Fibroblast of lung (primary cell): Measurements from ENCODE around the gene SPEF1. TPM values are rescaled to one million over a fixed set of nuclear protein-coding genes. Genes with fewer than 3 reads are reported as not detected.
A peak's percentile ranks its signal among the peaks of the same experiment; 100 is the strongest.

Experiments used
- DNase-seq, 2 donors: peaks; one replicate each; pipeline versions ENCODE4 v3.0.0 to v3.0.0-alpha.2; 2010; ENCODE audit warnings: low read depth in 2 of 2
- H2AFZ ChIP-seq: 2 replicates; pipeline ENCODE4 v1.5.1; 2012; ENCODE audit warnings: low read length, control low read depth, inconsistent platforms
- H3K27ac ChIP-seq: 2 replicates; pipeline ENCODE4 v1.5.1; 2011; ENCODE audit warnings: low read length, control low read depth; ENCODE audit not compliant: insufficient read depth
- H3K27me3 ChIP-seq: 2 replicates; pipeline ENCODE4 v1.5.1; 2011; ENCODE audit warnings: mild to moderate bottlenecking, low read length; ENCODE audit not compliant: control insufficient read depth, insufficient read depth
- H3K36me3 ChIP-seq: 2 replicates; pipeline ENCODE4 v1.5.1; 2011; ENCODE audit warnings: low read length; ENCODE audit not compliant: control insufficient read depth, insufficient read depth
- H3K4me1 ChIP-seq: 2 replicates; pipeline ENCODE4 v1.5.1; 2011; ENCODE audit warnings: low read length; ENCODE audit not compliant: control insufficient read depth, insufficient read depth; ENCODE audit errors: extremely low read depth
- H3K4me2 ChIP-seq: 2 replicates; pipeline ENCODE4 v1.5.1; 2011; ENCODE audit warnings: low read length, control low read depth; ENCODE audit not compliant: insufficient read depth; ENCODE audit errors: extremely low read depth
- H3K4me3 ChIP-seq, 4 experiments: fragments of 200-600 bp in 1 of 4; sonication (generic) in 1 of 4; replicated peaks in 1 of 4; 2 replicates each; pipeline ENCODE4 v1.5.1; 2011 to 2016; ENCODE audit warnings: low read length in 4 of 4, low read depth in 3 of 4, mild to moderate bottlenecking in 3 of 4, control low read depth in 2 of 4, inconsistent platforms in 1 of 4, mixed read lengths in 1 of 4; ENCODE audit not compliant: insufficient read depth in 1 of 4; ENCODE audit errors: control extremely low read depth in 1 of 4
- H3K79me2 ChIP-seq: 2 replicates; pipeline ENCODE4 v1.5.1; 2012; ENCODE audit warnings: mild to moderate bottlenecking, low read length, inconsistent platforms; ENCODE audit not compliant: control insufficient read depth, insufficient read depth
- H3K9ac ChIP-seq: 2 replicates; pipeline ENCODE4 v1.5.1; 2011; ENCODE audit warnings: mild to moderate bottlenecking, low read length, control low read depth; ENCODE audit not compliant: insufficient read depth
- H3K9me3 ChIP-seq: 2 replicates; pipeline ENCODE4 v1.5.1; 2012; ENCODE audit warnings: low read depth, low read length; ENCODE audit not compliant: control insufficient read depth, insufficient read depth
- H4K20me1 ChIP-seq: 2 replicates; pipeline ENCODE4 v1.5.1; 2011; ENCODE audit warnings: low read length; ENCODE audit not compliant: control insufficient read depth, insufficient read depth; ENCODE audit errors: extremely low read depth
- CTCF ChIP-seq, 2 donors: IDR thresholded peaks in 1 of 2; conservative IDR thresholded peaks in 1 of 2; 1 replicate in 1 of 2; 2 replicates in 1 of 2; pipeline ENCODE4 v1.5.1; 2011 to 2012; ENCODE audit warnings: low read length in 2 of 2, control low read depth in 1 of 2, inconsistent platforms in 1 of 2, low read depth in 1 of 2, mild to moderate bottlenecking in 1 of 2
- EZH2 ChIP-seq: IDR thresholded peaks from 2 replicates; pipeline ENCODE4 v1.5.1; 2012; ENCODE audit warnings: low read length, control low read depth, mild to moderate bottlenecking; ENCODE audit errors: missing control alignments
- polyA plus RNA-seq, 2 donors: library from polyadenylated mRNA; depleted of rRNA in 1 of 2; stranded (reverse) in 1 of 2; unstranded in 1 of 2; fragments of >200 nt; gene quantifications; 2 replicates each; pipeline ENCODE4 v1.2.1, GENCODE V29; 2011 to 2012; ENCODE audit warnings: missing spikeins in 1 of 2
- total RNA-seq: library from RNA; depleted of rRNA; stranded (reverse); fragments of >200 nt; gene quantifications from 2 replicates; pipeline ENCODE4 v1.2.1, GENCODE V29; 2014

SPEF1 gene
- total and polyA plus RNA-seq, 2 donors (not counting 1 experiment from before 2014, with no cell fraction given) = 0.07 to 0.17 TPM

DNA sequence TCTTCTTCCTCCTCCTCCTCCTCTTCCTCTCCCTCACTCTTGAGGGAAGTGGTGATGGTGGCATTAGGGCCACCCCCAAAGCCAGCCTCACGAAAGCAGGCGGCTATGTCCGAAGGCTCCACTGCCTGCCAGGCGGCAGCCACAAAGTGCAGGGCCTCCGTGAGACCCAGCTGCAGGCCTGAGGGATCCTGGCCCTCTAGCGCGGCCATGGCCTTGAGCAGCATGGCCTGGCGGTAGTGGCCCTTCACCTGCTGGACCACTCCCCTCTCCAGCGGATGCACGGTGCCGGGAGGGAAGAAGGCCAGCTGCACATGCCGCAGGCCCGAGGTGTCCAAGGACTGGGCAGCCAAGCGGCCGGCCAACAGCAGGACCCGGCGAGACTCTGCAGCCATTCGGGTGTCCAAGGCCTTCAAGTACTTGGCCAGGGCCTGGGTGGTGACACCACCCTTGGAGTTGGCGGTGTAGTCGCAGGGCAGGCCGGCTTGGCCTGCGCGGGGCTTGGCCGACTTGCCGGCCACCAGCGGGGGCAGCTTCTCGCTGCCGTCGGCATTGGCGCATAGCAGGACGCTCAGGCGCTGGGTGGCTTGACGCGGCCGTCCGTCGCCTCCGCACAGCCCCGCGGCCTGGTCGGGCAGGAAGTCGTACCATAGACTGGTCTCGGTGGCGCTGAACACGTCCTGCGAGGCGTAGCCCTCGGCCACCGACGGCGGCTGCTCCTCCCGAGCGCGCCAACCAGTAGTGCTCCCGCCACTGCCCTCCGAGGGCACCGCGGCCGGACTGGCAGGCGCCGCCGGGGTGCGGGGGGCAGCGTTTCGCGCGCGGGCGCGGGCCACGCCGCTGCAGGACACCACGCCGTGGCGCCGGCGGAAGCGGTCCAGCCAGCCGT lies 4.2 kb upstream of the SPEF1 start:
- TF ChIP-seq EZH2 (no peak), CTCF (conservative IDR thresholded peaks at IDR 0.05 in 1 of 2, IDR thresholded peaks at IDR 0.05 in 1 of 2; ENCODE audit: low read depth in 1 of 2, low read length in 2 of 2) (no peak)

DNA sequence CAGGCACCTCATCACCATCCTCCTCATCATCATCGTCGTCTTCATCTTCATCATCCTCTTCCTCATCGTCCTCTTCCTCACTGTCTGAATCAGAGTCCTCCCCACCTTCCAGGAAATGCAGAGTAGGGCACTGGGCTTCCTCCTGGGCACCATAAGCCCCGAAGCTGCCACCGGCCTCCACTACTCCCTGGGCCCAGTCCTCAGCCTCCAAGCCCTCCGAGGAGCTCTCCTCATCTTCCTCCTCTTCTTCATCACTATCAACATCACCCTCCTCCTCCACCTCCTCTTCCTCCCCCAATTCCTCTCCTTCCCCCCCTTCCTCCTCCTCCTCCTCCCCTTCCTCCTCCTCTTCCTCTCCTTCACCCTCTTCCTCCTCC lies 3.6 kb upstream of the SPEF1 start:
- no peak overlapping the region for H3K9ac ChIP-seq
- TF ChIP-seq CTCF (conservative IDR thresholded peaks at IDR 0.05 in 1 of 2, IDR thresholded peaks at IDR 0.05 in 1 of 2; ENCODE audit: low read depth in 1 of 2, low read length in 2 of 2) (no peak), EZH2 (no peak)
- H2AFZ ChIP-seq = no peak overlapping the region
- DNase-seq = no peak
- H3K27me3 ChIP-seq = no peaks in the 10 kb centered on the region
- H3K4me3 ChIP-seq = peak overlapping the region; percentile 49 to 77 (median 68)
- H3K79me2 ChIP-seq = peaks cover 34% of the 10 kb centered on the region
- peak overlapping the region; percentile 36 for H3K27ac ChIP-seq
- H4K20me1 ChIP-seq = peaks cover 2% of the 10 kb centered on the region
- peak overlapping the region; percentile 90 for H3K4me2 ChIP-seq
- no peaks in the 10 kb centered on the region for H3K9me3 ChIP-seq
- H3K4me1 ChIP-seq = peaks cover 21% of the 10 kb centered on the region
- H3K36me3 ChIP-seq = peaks cover 5% of the 10 kb centered on the region

More for the DNA sequence above, 4.2 kb upstream of the SPEF1 start:
- Histone ChIP-seq H3K4me3 (peak overlapping the region; percentile 67 to 77 (median 68)), H3K9me3 (no peaks in the 10 kb centered on the region), H3K27ac (peak overlapping the region; percentile 81), H4K20me1 (peaks cover 2% of the 10 kb centered on the region), H3K36me3 (peaks cover 5% of the 10 kb centered on the region), H3K4me2 (peak overlapping the region; percentile 90), H3K4me1 (peaks cover 21% of the 10 kb centered on the region), H3K79me2 (peaks cover 34% of the 10 kb centered on the region), H3K27me3 (no peaks in the 10 kb centered on the region), H3K9ac (peak overlapping the region; percentile 75), H2AFZ (no peak overlapping the region)
- DNase-seq = peak in 1 of 2 donors; percentile 32

- H4K20me1 ChIP-seq = peaks cover 2% of the 10 kb centered on the region
- peaks cover 21% of the 10 kb centered on the region for H3K4me1 ChIP-seq
- TF ChIP-seq CTCF (conservative IDR thresholded peaks at IDR 0.05 in 1 of 2, IDR thresholded peaks at IDR 0.05 in 1 of 2; ENCODE audit: low read depth in 1 of 2, low read length in 2 of 2) (no peak), EZH2 (no peak)
- no peaks in the 10 kb centered on the region for H3K9me3 ChIP-seq
- DNase-seq = no peak
- peak overlapping the region; percentile 90 for H3K4me2 ChIP-seq
- peak overlapping the region; percentile 49 to 77 (median 68) for H3K4me3 ChIP-seq
- H3K79me2 ChIP-seq = peaks cover 34% of the 10 kb centered on the region
- H2AFZ ChIP-seq = no peak overlapping the region
- H3K27ac ChIP-seq = peak overlapping the region; percentile 36
- no peaks in the 10 kb centered on the region for H3K27me3 ChIP-seq
- H3K9ac ChIP-seq = no peak overlapping the region
- H3K36me3 ChIP-seq = peaks cover 5% of the 10 kb centered on the region
Observed at GRCh38 chr20:3784216-3784853, 3.1 kb upstream of the SPEF1 start.
